WERI-Rb-1 (cell line): ENCODE data around the gene UBE2K.
"Not testable (repeated sequence)": the region's sequence is repeated elsewhere in the genome, so short reads cannot be mapped to it uniquely, and the experiment has no call there.

ENCODE experiments used
- DNase-seq: peaks from one replicate; pipeline ENCODE4 v3.0.0-alpha.2; 2020
- H3K27ac ChIP-seq: fragments of 250-450 bp; sonication (Bioruptor Pico); 2 replicates; pipeline ENCODE4 v1.5.1; 2020; ENCODE audit warnings: mild to moderate bottlenecking, moderate library complexity
- H3K27me3 ChIP-seq: fragments of 250-450 bp; sonication (Bioruptor Pico); 2 replicates; pipeline ENCODE4 v1.5.1; 2021; ENCODE audit warnings: mild to moderate bottlenecking, low read depth, moderate library complexity; ENCODE audit not compliant: insufficient read depth, severe bottlenecking
- H3K36me3 ChIP-seq: fragments of 250-450 bp; sonication (Bioruptor Pico); 2 replicates; pipeline ENCODE4 v1.5.1; 2020; ENCODE audit warnings: mild to moderate bottlenecking, moderate library complexity
- H3K4me3 ChIP-seq: 2 replicates; pipeline ENCODE4 v1.5.1; 2011; ENCODE audit warnings: low read depth, mild to moderate bottlenecking, control low read depth, low read length
- H3K9me3 ChIP-seq: fragments of 250-450 bp; sonication (Bioruptor Pico); 2 replicates; pipeline ENCODE4 v1.5.1; 2021; ENCODE audit warnings: mild to moderate bottlenecking, moderate library complexity; ENCODE audit not compliant: severe bottlenecking
- TF ChIP-seq, protein P1 (sequence below): IDR thresholded peaks from 2 replicates; pipeline ENCODE4 v1.5.1; 2011; ENCODE audit warnings: low read depth, mild to moderate bottlenecking, control low read depth, inconsistent platforms, low read length

The UBE2K gene

DNA sequence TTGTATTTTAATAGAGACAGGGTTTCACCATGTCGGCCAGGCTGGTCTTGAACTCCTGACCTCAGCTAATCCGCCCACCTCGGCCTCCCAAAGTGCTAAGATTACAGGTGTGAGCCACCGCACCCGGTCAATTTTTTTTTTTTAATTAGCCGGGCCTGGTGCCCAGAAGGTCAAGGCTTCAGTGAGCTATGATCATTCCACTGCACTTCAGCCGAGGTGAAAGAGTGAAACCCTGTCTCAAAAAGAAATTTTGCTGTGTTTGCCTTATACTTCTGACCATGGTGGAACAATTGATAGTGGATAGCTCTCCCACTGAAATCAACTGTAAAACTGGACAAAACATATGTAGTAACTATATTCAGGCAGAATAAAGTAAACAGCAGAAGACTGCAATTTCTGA is 35.3 kb upstream of the UBE2K start:
- no peak for DNase-seq
- Histone ChIP-seq H3K9me3 (no peaks in the 10 kb centered on the region), H3K27me3 (no peaks in the 10 kb centered on the region), H3K4me3 (no peak overlapping the region), H3K27ac (no peak overlapping the region), H3K36me3 (no peaks in the 10 kb centered on the region)
- TF ChIP-seq, protein P1, sequence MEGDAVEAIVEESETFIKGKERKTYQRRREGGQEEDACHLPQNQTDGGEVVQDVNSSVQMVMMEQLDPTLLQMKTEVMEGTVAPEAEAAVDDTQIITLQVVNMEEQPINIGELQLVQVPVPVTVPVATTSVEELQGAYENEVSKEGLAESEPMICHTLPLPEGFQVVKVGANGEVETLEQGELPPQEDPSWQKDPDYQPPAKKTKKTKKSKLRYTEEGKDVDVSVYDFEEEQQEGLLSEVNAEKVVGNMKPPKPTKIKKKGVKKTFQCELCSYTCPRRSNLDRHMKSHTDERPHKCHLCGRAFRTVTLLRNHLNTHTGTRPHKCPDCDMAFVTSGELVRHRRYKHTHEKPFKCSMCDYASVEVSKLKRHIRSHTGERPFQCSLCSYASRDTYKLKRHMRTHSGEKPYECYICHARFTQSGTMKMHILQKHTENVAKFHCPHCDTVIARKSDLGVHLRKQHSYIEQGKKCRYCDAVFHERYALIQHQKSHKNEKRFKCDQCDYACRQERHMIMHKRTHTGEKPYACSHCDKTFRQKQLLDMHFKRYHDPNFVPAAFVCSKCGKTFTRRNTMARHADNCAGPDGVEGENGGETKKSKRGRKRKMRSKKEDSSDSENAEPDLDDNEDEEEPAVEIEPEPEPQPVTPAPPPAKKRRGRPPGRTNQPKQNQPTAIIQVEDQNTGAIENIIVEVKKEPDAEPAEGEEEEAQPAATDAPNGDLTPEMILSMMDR: no peak

DNA sequence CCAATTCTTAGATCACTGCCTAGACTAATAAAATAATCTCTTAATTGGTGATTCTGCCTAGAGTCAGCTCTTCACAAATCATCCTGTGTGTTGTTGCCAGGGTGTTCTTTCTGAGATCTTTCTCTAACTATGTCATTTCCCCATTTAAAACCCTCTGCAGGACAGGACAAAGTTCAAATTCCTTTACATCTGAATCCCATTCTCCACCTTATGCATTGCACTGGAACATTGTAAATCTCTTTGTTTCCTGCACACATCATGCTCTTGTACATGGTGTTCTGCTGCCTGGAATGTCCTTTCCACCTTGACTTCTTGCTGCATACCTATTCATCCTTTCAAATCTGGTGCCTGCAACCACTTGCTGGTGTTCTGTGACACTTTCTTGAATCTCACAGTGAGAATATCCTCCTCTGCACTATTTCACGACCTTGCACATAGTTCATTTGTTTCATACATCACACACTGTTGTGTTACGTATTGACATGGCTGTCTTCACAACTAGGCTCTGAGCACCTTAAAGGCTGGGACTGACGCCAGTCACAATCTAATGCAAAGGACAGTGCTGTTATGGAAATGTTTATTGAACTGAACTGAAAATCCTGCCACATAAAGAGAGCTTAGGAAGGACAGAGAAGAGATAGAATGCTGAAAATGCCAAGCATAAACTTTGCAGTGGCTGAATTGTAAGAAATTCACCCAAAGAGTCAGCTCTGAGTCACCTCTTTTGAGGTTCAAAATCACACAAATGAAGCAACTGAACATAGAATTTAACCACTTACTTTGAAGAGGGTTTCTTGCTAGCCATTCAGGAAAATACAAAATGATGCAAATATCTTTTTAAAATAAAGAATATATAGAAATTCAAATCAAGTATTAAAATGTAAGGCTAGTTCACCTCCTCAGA is 32.9 kb upstream of the UBE2K start:
- H3K27me3 ChIP-seq: no peaks in the 10 kb centered on the region
- H3K27ac ChIP-seq: no peak overlapping the region
- TF ChIP-seq, protein P1: no peak
- H3K36me3 ChIP-seq: no peaks in the 10 kb centered on the region
- no peaks in the 10 kb centered on the region for H3K9me3 ChIP-seq
- DNase-seq: no peak
- H3K4me3 ChIP-seq: no peak overlapping the region

DNA sequence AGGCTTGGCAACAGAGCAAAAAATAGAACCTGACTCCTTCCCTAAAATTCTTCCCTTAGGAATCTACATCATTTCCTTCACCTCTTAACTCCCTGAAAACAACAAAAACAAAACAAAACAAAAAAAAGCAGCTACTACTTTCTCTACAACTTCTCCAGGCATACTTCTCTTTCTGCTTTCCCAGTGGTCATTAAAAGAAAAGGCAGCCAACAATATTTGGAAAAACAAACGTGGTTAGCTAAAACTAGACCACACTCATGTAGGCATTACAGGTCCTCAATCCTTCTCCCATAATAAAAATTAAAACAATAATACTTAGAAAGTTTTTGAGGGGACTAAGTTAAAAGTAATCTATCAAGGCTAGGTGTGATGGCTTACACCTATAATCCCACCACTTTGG is 30.2 kb upstream of the UBE2K start:
- DNase-seq: no peak
- peaks cover 3% of the 10 kb centered on the region for H3K9me3 ChIP-seq
- TF ChIP-seq, protein P1: no peak
- H3K27ac ChIP-seq: no peak overlapping the region
- no peaks in the 10 kb centered on the region for H3K27me3 ChIP-seq
- no peak overlapping the region for H3K4me3 ChIP-seq
- no peaks in the 10 kb centered on the region for H3K36me3 ChIP-seq

DNA sequence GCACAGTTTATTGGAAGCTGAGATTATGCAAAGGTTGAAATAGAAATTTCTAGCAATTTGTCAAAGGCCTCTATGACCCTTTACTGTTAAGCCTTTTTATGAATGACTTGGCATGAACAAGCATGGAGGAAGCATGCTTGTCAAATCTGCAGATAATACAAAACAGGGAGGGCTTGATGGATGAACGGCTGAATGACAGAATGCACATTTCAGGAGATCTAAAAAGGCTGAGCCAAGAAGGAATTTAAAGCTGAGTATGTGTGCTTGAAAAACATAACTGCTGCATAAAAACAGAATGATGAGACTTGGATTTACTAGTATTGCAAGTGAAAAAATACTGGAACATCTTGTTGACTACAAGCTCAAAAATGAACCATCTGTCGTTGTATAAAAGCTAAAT is 29.0 kb upstream of the UBE2K start:
- Histone ChIP-seq H3K9me3 (peaks cover 3% of the 10 kb centered on the region), H3K27me3 (no peaks in the 10 kb centered on the region), H3K27ac (no peak overlapping the region), H3K4me3 (no peak overlapping the region), H3K36me3 (no peaks in the 10 kb centered on the region)
- no peak for DNase-seq
- TF ChIP-seq, protein P1: no peak

DNA sequence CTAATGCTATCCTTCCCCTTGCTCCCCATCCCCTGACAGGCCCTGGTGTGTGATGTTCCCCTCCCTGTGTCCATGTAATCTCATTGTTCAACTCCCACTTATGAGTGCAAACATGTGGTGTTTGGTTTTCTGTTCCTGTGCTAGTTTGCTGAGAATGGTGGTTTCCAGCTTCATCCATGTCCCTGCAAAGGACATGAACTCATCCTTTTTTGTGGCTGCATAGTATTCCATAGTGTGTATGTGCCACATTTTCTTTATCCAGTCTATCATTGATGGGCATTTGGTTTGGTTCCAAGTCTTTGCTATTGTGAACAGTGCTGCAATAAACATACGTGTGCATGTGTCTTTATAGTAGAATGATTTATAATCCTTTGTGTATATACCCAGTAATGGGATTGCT is 27.6 kb upstream of the UBE2K start:
- H3K36me3 ChIP-seq, H3K27ac ChIP-seq, H3K9me3 ChIP-seq, DNase-seq, H3K27me3 ChIP-seq, H3K4me3 ChIP-seq: not testable (repeated sequence)

DNA sequence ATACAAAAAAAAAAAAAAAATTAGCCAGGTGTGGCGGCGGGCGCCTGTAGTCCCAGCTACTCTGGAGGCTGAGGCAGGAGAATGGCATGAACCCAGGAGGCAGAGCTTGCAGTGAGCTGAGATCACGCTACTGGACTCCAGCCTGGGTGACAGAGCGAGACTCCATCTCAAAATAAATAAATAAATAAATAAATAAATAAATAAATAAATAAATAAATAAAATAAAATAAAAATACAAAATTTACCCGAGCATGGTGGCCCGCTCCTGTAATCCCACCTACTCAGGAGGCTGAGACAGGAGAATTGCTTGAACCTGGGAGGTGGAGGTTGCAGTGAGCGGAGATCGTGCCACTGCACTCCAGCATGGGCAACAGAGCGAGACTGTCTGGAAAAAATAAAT is 22.3 kb upstream of the UBE2K start:
- H3K4me3 ChIP-seq, H3K27me3 ChIP-seq, H3K27ac ChIP-seq, DNase-seq, H3K36me3 ChIP-seq, H3K9me3 ChIP-seq: not testable (repeated sequence)

DNA sequence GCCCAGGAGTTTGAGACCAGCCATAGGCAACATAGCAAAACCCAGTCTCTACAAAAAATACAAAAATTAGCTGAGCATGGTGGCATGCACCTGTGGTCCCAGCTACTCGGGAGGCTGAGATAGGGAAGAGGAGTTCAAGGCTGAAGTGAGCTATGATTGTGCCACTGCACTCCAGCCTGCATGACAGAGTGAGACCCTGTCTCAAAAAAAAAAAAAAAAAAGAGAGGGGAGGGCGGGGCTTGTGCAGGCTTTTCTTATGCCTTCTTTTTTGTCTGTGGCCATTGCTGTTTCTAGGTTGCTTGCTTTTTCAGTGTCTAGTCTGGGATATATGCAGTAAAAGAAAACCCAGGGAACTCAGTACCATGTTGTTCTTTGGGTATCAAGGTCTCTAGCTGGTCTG is 16.9 kb upstream of the UBE2K start:
- not testable (repeated sequence) for H3K27ac ChIP-seq, H3K9me3 ChIP-seq, H3K27me3 ChIP-seq, H3K36me3 ChIP-seq, DNase-seq, H3K4me3 ChIP-seq
